ENCODE measurements around the gene OR2B2.

GRCh38 chr6:27862396-27863066, 49.7 kb downstream of the OR2B2 start:
- TF ChIP-seq POLR2A (IDR thresholded peaks at IDR 0.05), result no peak
- no peak for TF ChIP-seq CTCF (IDR thresholded peaks at IDR 0.05)

Measured in right lobe of liver (tissue), 4 donors.